ENCODE data around the gene WNT11.

WNT11 gene

DNA sequence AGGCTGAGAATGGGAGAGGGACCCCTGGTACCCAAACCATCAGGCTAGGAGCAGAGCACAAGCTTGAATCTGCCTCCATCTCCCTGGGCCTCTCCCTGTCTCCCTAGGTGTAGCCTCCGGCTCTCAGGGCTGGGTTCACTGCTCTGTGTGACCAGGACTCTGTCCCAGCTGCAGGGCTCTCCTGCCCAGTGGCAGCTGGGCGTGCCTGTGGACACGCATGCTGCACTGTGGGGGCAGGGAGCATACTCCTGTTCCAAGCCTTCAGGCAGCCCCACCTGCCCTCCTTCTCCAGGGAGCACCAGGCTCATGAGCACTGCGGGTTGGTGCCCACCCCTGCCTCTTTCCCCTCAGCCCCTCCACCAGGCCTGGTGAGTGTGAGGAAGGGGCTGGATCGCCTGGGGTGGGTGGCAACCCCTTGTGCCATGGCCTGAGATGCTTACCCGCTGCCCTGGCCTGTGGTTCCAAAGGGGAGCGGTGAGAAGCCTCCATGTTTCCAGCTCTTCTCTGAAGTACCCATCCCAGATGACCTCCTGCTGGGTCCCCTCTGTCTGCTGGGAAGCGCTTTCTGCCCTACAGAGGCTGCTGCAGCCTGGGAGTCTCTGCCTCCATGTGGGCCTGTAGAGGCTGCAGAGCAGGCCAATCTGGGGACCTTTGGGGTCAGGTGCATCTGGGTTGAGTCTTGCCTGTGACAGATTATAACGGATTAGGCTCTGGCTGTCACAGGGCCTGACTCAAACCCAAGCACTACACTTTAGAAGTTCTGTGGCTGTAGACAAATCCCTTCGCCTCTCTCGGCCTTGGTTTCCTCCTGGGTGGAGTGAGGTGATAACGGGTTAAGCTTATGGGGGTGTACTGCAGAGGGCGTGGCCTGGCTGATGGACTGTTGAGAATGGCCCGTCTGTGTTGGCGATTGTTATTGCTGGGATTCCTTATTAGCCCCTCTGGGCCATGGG is 43.7 kb downstream of the WNT11 start:
- DNase-seq (ENCODE audit: low read depth, low spot score): no peak
- Histone ChIP-seq H3K27me3 (ENCODE audit: control insufficient read depth, insufficient read depth, low read length) (no peaks in the 10 kb centered on the region), H3K27ac (ENCODE audit: low read length) (no peak overlapping the region), H3K36me3 (ENCODE audit: control insufficient read depth, insufficient read depth, low read length) (no peaks in the 10 kb centered on the region), H3K4me1 (ENCODE audit: control insufficient read depth, insufficient read depth, low read length) (no peaks in the 10 kb centered on the region), H3K9me3 (ENCODE audit: control insufficient read depth, insufficient read depth, low read length) (no peaks in the 10 kb centered on the region), H3K4me3 (ENCODE audit: low read length) (no peak overlapping the region)
- no CpG with 5 or more reads among the region's 15 CpGs for WGBS (ENCODE audit: insufficient coverage, insufficient read length)

DNA sequence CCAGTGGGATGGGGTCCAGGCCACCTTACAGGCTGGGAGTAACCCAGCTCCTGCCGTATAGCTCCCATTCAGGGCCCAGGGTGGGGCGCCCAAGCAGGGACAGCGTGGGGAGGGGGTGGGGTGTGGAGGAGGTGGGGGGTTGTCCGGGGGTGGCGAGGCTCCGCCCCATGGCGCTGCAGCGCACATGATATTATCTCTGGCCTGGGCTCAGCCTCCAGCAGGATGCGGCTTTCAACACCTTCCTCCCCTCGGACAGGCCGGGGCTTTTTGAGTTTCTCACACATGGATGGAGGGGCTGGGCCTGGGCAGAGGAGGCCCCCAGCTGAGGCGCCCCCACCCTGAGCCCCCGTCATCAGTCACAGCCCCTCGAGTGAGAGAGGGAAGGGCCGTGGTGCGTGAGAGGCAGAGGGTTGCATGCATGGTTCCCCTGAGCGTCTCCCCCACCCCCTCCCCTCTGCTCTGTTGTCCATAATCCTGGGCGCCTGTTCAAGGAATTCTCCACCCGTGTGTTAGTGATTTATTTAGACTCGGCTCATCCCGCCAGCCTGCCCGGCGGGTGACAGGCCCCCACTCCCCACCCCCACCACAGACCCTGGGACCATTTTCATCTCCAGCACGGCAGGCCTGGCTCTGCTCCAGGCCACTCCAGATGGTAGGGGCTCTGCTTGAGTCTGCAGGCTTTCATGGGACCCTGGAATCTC is 44.9 kb downstream of the WNT11 start:
- H3K27ac ChIP-seq (ENCODE audit: low read length): no peak overlapping the region
- no peaks in the 10 kb centered on the region for H3K9me3 ChIP-seq (ENCODE audit: control insufficient read depth, insufficient read depth, low read length)
- H3K36me3 ChIP-seq (ENCODE audit: control insufficient read depth, insufficient read depth, low read length): no peaks in the 10 kb centered on the region
- no peaks in the 10 kb centered on the region for H3K27me3 ChIP-seq (ENCODE audit: control insufficient read depth, insufficient read depth, low read length)
- no peak overlapping the region for H3K4me3 ChIP-seq (ENCODE audit: low read length)
- no peak for DNase-seq (ENCODE audit: low read depth, low spot score)
- H3K4me1 ChIP-seq (ENCODE audit: control insufficient read depth, insufficient read depth, low read length): no peaks in the 10 kb centered on the region
- WGBS (ENCODE audit: insufficient coverage, insufficient read length): no CpG with 5 or more reads among the region's 24 CpGs

DNA sequence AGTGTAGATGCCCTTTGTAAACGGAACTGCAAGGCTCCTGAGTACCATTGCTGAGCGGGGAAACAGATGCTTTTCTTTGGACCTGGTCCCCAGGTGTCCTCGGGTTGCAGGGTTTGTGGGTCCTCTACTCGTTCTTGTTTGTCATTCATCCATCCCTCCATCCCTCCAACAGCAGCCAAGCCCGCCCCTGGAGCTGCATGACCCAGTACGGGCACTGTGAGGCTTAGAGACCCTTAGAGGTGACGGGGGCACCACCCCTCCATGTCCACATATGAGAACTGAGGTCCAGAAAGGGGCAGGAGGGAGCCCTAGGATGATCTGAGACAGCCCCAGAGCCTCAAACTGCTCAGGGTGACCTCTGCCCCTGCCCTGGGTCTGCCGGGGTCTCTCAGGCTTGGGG is 45.4 kb downstream of the WNT11 start:
- no peaks in the 10 kb centered on the region for H3K4me1 ChIP-seq (ENCODE audit: control insufficient read depth, insufficient read depth, low read length)
- no peak for DNase-seq (ENCODE audit: low read depth, low spot score)
- H3K36me3 ChIP-seq (ENCODE audit: control insufficient read depth, insufficient read depth, low read length): no peaks in the 10 kb centered on the region
- H3K9me3 ChIP-seq (ENCODE audit: control insufficient read depth, insufficient read depth, low read length): no peaks in the 10 kb centered on the region
- WGBS (ENCODE audit: insufficient coverage, insufficient read length): no CpG with 5 or more reads among the region's 8 CpGs
- no peaks in the 10 kb centered on the region for H3K27me3 ChIP-seq (ENCODE audit: control insufficient read depth, insufficient read depth, low read length)
- no peak overlapping the region for H3K4me3 ChIP-seq (ENCODE audit: low read length)
- no peak overlapping the region for H3K27ac ChIP-seq (ENCODE audit: low read length)

DNA sequence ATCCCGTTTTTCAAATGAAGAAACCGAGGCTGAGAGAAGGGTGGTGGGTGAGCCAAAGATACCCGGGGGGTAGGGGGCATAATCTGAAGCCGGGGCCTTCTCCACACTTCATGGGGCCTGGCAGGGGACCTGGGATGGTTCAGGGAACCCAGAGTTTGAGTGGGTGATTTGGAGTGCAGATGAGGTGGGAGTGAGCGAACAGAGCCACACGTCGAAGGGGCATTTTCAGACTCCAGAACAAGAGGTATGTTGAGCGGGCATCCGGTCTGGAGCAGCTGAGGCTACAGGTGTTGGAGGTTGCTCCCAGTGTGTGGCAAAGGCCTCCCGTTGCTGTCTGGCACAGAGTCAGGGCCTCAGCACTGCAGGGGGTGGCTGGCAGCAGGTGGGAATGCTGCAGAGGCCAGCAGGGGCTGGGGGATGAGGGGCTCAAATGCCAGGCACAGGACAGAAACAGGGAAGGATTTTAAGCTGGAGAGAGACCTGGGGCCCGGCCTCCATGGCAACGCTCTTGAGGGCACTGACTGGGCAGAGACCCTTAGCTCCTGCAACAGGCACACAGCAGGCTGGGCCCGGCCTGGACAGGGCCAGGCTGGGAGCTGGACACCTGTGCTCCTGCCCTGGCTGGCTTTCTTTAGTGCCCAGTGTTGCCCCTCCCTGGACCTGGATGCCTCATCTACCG is 46.2 kb downstream of the WNT11 start:
- no peaks in the 10 kb centered on the region for H3K4me1 ChIP-seq (ENCODE audit: control insufficient read depth, insufficient read depth, low read length)
- WGBS (ENCODE audit: insufficient coverage, insufficient read length): no CpG with 5 or more reads among the region's 14 CpGs
- DNase-seq (ENCODE audit: low read depth, low spot score): no peak
- no peaks in the 10 kb centered on the region for H3K36me3 ChIP-seq (ENCODE audit: control insufficient read depth, insufficient read depth, low read length)
- H3K27me3 ChIP-seq (ENCODE audit: control insufficient read depth, insufficient read depth, low read length): no peaks in the 10 kb centered on the region
- no peak overlapping the region for H3K4me3 ChIP-seq (ENCODE audit: low read length)
- H3K27ac ChIP-seq (ENCODE audit: low read length): no peak overlapping the region
- H3K9me3 ChIP-seq (ENCODE audit: control insufficient read depth, insufficient read depth, low read length): no peaks in the 10 kb centered on the region

DNA sequence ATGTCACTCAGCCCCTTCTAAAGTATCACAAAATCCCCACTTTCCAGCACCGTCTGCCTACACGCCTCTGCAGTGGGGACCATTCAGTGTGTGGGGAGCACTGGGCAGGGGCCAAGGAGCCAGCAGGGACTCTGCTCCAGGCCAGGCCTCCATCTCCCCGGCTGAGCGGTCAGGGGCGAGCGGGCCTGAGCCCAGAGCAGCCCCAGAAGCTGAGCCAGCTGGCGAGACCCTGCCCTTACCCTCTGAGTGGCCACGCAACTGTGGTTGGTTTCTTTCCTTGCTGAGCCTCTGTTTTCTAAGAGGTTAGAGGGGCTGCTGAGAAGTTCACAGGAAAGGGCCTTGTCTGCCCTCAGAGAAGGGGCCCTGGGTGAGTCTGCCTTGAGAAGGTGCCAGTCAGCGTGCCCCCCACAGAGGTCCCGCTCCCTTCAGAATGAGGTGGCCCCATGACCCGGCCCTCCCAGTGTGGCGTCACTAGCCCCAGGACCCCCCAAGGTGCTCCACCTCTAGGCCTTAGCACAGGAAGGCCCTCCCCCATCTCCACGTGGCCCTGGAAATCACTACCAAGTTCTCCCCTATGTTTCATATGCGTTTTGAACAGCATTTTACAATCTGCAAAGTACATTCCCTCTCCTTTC is 46.9 kb downstream of the WNT11 start:
- Histone ChIP-seq H3K9me3 (ENCODE audit: control insufficient read depth, insufficient read depth, low read length) (no peaks in the 10 kb centered on the region), H3K4me1 (ENCODE audit: control insufficient read depth, insufficient read depth, low read length) (no peaks in the 10 kb centered on the region), H3K36me3 (ENCODE audit: control insufficient read depth, insufficient read depth, low read length) (no peaks in the 10 kb centered on the region), H3K4me3 (ENCODE audit: low read length) (no peak overlapping the region), H3K27me3 (ENCODE audit: control insufficient read depth, insufficient read depth, low read length) (no peaks in the 10 kb centered on the region), H3K27ac (ENCODE audit: low read length) (no peak overlapping the region)
- DNase-seq (ENCODE audit: low read depth, low spot score): no peak
- WGBS (ENCODE audit: insufficient coverage, insufficient read length): no CpG with 5 or more reads among the region's 14 CpGs

DNA sequence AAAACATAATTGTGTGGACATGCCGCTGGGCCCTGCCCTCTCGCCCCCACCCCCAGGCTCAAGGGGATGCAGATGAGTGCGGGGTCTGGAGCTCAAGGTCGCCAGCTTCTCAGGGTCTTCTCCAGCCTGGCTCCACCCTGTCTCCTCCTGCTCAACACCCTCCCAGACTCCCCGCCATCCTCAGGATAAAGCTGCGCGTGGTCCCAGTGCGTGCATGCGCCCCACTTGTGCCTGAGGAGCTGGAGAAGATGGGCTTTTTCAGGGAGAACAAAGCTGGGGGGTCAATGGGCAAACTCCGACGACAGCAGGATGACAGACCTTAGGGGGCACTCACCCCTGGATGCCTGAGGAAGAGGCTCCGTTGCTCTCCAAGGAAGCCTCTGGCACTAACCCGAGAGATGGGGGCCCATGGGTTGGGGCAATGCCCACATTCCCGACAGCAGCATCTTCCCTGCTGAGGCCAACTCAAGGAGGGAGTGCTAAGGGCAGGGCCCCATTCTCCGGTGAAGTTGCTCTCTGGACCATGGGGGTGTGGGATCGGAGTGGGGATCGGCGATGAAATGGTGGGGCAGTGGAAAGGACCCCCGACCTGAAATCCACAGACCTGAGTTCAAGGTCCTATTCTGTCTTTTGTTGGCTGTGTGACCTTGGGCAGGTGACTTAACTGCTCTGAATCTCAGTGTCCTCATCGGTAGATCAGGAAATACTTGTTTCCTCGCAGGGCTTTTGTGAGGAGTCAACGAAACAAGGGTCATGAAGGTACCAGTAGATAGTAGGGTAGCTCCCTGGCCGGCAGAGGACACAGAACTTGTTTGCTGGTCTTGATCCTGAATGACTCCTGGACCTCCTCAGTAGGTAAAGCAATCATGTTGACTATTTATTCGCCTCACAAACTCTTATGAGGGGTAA is 47.7 kb downstream of the WNT11 start:
- H3K4me1 ChIP-seq (ENCODE audit: control insufficient read depth, insufficient read depth, low read length): no peaks in the 10 kb centered on the region
- no peak overlapping the region for H3K27ac ChIP-seq (ENCODE audit: low read length)
- H3K27me3 ChIP-seq (ENCODE audit: control insufficient read depth, insufficient read depth, low read length): no peaks in the 10 kb centered on the region
- no peak overlapping the region for H3K4me3 ChIP-seq (ENCODE audit: low read length)
- no peaks in the 10 kb centered on the region for H3K9me3 ChIP-seq (ENCODE audit: control insufficient read depth, insufficient read depth, low read length)
- no CpG with 5 or more reads among the region's 24 CpGs for WGBS (ENCODE audit: insufficient coverage, insufficient read length)
- no peak for DNase-seq (ENCODE audit: low read depth, low spot score)
- no peaks in the 10 kb centered on the region for H3K36me3 ChIP-seq (ENCODE audit: control insufficient read depth, insufficient read depth, low read length)

DNA sequence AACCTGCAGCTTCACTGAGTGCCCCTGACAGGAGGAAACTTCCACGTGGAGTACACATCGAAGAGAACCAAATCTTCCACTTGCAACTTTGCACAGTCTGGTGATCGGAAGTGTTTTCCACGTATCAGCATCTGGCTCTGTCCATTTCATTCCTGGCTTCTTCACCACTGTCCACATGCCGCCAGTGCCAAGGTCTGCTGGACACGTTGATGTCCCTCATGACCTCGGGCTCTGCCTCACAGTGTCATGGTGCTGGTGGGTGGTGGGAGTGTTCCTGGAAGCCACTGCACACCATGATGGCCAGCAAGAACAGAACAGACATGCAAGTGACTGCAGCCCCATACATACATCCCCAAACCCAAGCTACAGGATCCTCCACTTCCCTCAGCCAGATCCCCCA is 48.4 kb downstream of the WNT11 start:
- WGBS (ENCODE audit: insufficient coverage, insufficient read length): no CpG with 5 or more reads among the region's 7 CpGs
- DNase-seq (ENCODE audit: low read depth, low spot score): no peak
- Histone ChIP-seq H3K27me3 (ENCODE audit: control insufficient read depth, insufficient read depth, low read length) (no peaks in the 10 kb centered on the region), H3K27ac (ENCODE audit: low read length) (no peak overlapping the region), H3K36me3 (ENCODE audit: control insufficient read depth, insufficient read depth, low read length) (no peaks in the 10 kb centered on the region), H3K9me3 (ENCODE audit: control insufficient read depth, insufficient read depth, low read length) (no peaks in the 10 kb centered on the region), H3K4me1 (ENCODE audit: control insufficient read depth, insufficient read depth, low read length) (peaks cover 3% of the 10 kb centered on the region; the same call in 1 of the 2 replicates), H3K4me3 (ENCODE audit: low read length) (no peak overlapping the region)

DNA sequence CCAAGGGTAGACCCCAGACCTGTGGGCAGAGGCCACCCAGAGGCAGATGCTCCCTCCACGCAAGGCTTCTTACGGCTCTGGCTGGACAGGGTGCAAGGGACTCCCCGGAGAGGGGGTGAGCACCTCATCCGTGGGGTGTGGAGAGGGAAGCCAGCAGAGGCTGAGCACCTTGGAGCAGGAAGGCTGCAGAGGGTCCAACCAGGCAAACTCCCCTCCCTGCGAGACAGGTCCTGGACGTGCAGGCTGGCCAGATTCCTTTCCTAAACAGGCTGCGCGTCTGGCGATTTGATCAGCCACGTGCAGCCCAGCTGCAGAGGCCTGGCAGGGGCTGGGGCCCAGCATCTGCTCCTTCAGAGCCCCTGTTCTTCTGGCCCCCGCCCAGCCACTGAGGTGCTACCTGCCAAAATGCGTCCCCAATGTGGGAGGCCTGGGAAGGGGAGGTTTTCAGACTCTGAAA is 49.3 kb downstream of the WNT11 start:
- WGBS (ENCODE audit: insufficient coverage, insufficient read length): no CpG with 5 or more reads among the region's 12 CpGs
- no peak for DNase-seq (ENCODE audit: low read depth, low spot score)

DNA sequence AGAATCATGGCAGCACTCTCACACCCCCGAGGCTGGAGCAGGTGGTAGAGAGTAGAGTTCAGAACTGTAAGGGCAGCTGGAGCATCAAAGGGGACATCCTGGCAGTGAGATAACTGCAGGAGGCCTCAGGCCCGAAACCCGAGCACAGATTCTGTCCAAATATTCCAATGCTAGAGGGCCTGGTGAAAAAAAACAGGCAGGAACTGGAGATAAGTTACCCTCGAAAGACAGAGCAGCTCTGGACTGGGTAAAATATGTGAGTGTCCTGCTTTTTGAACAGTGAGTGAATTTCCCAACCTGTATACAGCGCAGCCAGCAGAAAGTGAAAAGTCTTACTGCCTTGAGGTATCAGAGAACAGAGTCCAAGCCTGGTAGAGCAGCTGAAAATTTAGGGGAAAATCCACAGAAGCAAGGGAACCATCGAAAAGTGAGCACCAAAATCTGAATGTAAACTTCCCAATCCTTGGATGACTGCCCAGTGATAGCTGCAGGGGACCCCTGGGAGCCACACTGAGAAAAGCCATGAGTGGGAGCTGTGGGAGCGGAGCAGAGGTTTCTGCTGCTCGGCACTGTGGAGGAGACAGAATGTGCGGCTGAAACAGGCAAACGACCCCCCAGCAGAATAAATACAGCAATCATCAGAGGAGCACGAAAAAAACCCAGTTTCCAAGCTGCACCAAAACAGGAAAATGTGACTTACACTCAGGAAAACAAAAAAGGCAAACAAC is 50.6 kb downstream of the WNT11 start:
- H3K36me3 ChIP-seq (ENCODE audit: control insufficient read depth, insufficient read depth, low read length): no peaks in the 10 kb centered on the region
- H3K9me3 ChIP-seq (ENCODE audit: control insufficient read depth, insufficient read depth, low read length): no peaks in the 10 kb centered on the region
- H3K27ac ChIP-seq (ENCODE audit: low read length): no peak overlapping the region
- WGBS (ENCODE audit: insufficient coverage, insufficient read length): no CpG with 5 or more reads among the region's 11 CpGs
- no peak overlapping the region for H3K4me3 ChIP-seq (ENCODE audit: low read length)
- peaks cover 3% of the 10 kb centered on the region; the same call in 1 of the 2 replicates for H3K4me1 ChIP-seq (ENCODE audit: control insufficient read depth, insufficient read depth, low read length)
- no peak for DNase-seq (ENCODE audit: low read depth, low spot score)
- no peaks in the 10 kb centered on the region for H3K27me3 ChIP-seq (ENCODE audit: control insufficient read depth, insufficient read depth, low read length)

More for the DNA sequence above, 49.3 kb downstream of the WNT11 start:
- Histone ChIP-seq H3K4me3 (ENCODE audit: low read length) (no peak overlapping the region), H3K36me3 (ENCODE audit: control insufficient read depth, insufficient read depth, low read length) (no peaks in the 10 kb centered on the region), H3K4me1 (ENCODE audit: control insufficient read depth, insufficient read depth, low read length) (peaks cover 3% of the 10 kb centered on the region; the same call in 1 of the 2 replicates), H3K9me3 (ENCODE audit: control insufficient read depth, insufficient read depth, low read length) (no peaks in the 10 kb centered on the region), H3K27me3 (ENCODE audit: control insufficient read depth, insufficient read depth, low read length) (no peaks in the 10 kb centered on the region), H3K27ac (ENCODE audit: low read length) (no peak overlapping the region)

All from iPS DF 6.9 (cell line).